CD4-positive, alpha-beta T cell (primary cell): ENCODE measurements around the gene SHH. TPM values are rescaled to one million over a fixed set of nuclear protein-coding genes. Genes with fewer than 3 reads are reported as not detected.

Experiments used
- ATAC-seq: fragments of 200-7000 bp; cut with Tn5 transposase; one replicate; pipeline ENCODE4 v1.10.0; 2022; ENCODE audit warnings: mild to moderate bottlenecking; ENCODE audit not compliant: poor library complexity
- CTCF ChIA-PET: fragments of 350-600 bp; sonication (Branson Sonifier 250); formaldehyde crosslinking; loops from one replicate; lab custom pipeline; 2021; ENCODE audit warnings: antibody characterized with exemption, inconsistent platforms; lab: Charles Lee
- POLR2A ChIA-PET: fragments of 350-600 bp; sonication (Branson Sonifier 250); formaldehyde crosslinking; loops from one replicate; lab custom pipeline; 2021; ENCODE audit warnings: antibody characterized with exemption, inconsistent platforms; lab: Charles Lee
- DNase-seq, 14 experiments: peaks; one replicate each; pipeline ENCODE4 v3.0.0-alpha.2; 2013 to 2020; ENCODE audit warnings: mixed read lengths in 2 of 14
- H3K27ac ChIP-seq, 2 donors: one replicate each; pipeline versions ENCODE4 v1.5.1 to v1.7.0; 2013; ENCODE audit warnings: low read length in 2 of 2, low read depth in 1 of 2, mild to moderate bottlenecking in 1 of 2
- H3K27me3 ChIP-seq, 2 experiments: 1 replicate in 1 of 2; 2 replicates in 1 of 2; pipeline versions ENCODE4 v1.6.1 to v1.7.0; 2013; ENCODE audit warnings: low read length in 2 of 2, control low read depth in 1 of 2, mild to moderate bottlenecking in 1 of 2, moderate library complexity in 1 of 2; ENCODE audit not compliant: insufficient read depth in 2 of 2, control insufficient read depth in 1 of 2
- H3K36me3 ChIP-seq: one replicate; pipeline ENCODE4 v1.6.1; 2013; ENCODE audit warnings: low read length, control low read depth; ENCODE audit not compliant: insufficient read depth
- H3K4me1 ChIP-seq: one replicate; pipeline ENCODE4 v1.6.1; 2013; ENCODE audit warnings: low read length, control low read depth; ENCODE audit not compliant: insufficient read depth
- H3K4me3 ChIP-seq: one replicate; pipeline ENCODE4 v1.5.1; 2013; ENCODE audit warnings: mild to moderate bottlenecking, low read length, moderate library complexity
- H3K9me3 ChIP-seq, 2 experiments: 1 replicate in 1 of 2; 2 replicates in 1 of 2; pipeline versions ENCODE4 v1.6.1 to v1.7.0; 2013; ENCODE audit warnings: low read length in 2 of 2, mild to moderate bottlenecking in 2 of 2, control low read depth in 1 of 2, moderate library complexity in 1 of 2; ENCODE audit not compliant: control insufficient read depth in 1 of 2, insufficient read depth in 1 of 2
- H3K27ac Mint-ChIP-seq: one replicate; pipeline ENCODE4 v1.8.0; 2020; ENCODE audit warnings: mixed read lengths
- H3K27me3 Mint-ChIP-seq: one replicate; pipeline ENCODE4 v1.8.0; 2021; ENCODE audit warnings: mixed read lengths
- H3K36me3 Mint-ChIP-seq: one replicate; pipeline ENCODE4 v1.8.0; 2021; ENCODE audit warnings: low read depth, mixed read lengths
- H3K4me1 Mint-ChIP-seq: one replicate; pipeline ENCODE4 v1.8.0; 2021; ENCODE audit warnings: low read depth, mixed read lengths
- H3K4me3 Mint-ChIP-seq: one replicate; pipeline ENCODE4 v1.8.0; 2020; ENCODE audit warnings: mild to moderate bottlenecking, mixed read lengths
- H3K9me3 Mint-ChIP-seq: one replicate; pipeline ENCODE4 v1.8.0; 2020; ENCODE audit warnings: mixed read lengths
- intact Hi-C, 2 experiments: fragments of 100-400 bp; cut with DNase I in 1 of 2; cut with micrococcal nuclease in 1 of 2; formaldehyde crosslinking; loops; one replicate each; pipeline versions ENCODE4 v1.15.1 to v1.9.0; 2023 to 2025; cut with DNase I, micrococcal nuclease
- polyA plus RNA-seq, 2 donors: library from polyadenylated mRNA; unstranded; fragments of 120-200 nt; gene quantifications; one replicate each; pipeline ENCODE4 v1.2.1, GENCODE V29; 2013
- total RNA-seq, 174 experiments: library from RNA in 2 of 174; stranded (reverse) in 2 of 174; gene quantifications; one replicate each; pipeline ENCODE4 v1.2.3 and lab custom pipeline; 2021 to 2026
- TF ChIP-seq, protein P1 (sequence below): fragments of 200-600 bp; IDR thresholded peaks from one replicate; pipeline ENCODE4 v1.8.0; 2022; ENCODE audit warnings: antibody characterized with exemption, mild to moderate bottlenecking

The SHH gene
- not detected for total RNA-seq
- not detected for polyA plus RNA-seq (2013, experiment 1 of 2)
- polyA plus RNA-seq (2013, experiment 2 of 2): 0.08 TPM
- 0 to 0.18 (median 0) reads per million in 172 experiments for total RNA-seq (lab: John Stamatoyannopoulos, UW)

DNA sequence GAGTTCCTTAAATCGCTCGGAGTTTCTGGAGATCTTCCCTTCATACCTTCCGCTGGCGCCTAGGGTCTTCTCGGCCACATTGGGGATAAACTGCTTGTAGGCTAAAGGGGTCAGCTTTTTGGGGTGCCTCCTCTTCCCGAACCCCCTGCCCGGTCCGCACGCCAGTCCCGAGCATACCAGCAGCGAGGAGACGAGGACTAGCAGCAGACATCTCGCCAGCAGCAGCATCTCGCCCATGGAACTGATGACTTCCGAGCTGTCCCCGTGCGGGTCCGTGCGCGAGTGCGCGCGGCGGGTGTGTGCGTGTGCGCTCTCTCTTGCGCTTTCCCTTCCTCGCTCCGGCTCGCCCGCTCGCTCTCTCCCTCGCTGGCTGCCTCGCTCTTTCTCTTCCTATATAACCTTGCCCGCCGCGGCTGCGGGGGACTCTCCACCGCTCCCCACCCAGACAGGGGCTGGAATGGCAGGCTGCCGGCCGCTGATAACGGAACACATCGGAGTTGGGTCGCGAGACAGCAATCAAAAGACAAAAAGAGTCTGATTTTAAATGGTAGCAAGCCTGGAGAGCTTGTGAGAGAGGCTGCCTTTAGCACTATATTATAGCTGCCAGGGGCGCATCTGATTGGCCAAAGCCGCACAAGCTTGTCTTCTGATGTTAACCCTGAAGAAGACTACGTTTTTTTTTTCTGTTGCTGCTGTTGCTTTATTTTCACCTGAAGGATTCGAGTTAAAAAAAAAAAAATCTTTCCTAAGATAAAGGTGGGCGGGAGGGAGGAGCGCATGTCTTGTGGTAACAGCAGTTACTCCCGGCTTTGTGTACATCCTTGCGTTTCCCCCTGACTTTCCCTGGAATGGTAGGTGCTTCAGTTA, at the start of gene SHH:
Gene SHH (minus strand): TSS at position 569 of the 867 bp plus-strand sequence. CDS start 341 bp downstream, at position 228.
- H3K36me3 Mint-ChIP-seq: no peaks in the 10 kb centered on the region
- no peaks in the 10 kb centered on the region for H3K36me3 ChIP-seq
- intact Hi-C loops: no loop called here
- H3K9me3 ChIP-seq: peaks cover 0 to 17% of the 10 kb centered on the region in 2 experiments
- H3K9me3 Mint-ChIP-seq: no peaks in the 10 kb centered on the region
- peak within 1 kb of the TSS; percentile 44 for H3K4me3 Mint-ChIP-seq
- H3K4me3 ChIP-seq: no peak within 1 kb of the TSS
- no peak within 1 kb of the TSS for H3K27ac Mint-ChIP-seq
- TF ChIP-seq, protein P1, sequence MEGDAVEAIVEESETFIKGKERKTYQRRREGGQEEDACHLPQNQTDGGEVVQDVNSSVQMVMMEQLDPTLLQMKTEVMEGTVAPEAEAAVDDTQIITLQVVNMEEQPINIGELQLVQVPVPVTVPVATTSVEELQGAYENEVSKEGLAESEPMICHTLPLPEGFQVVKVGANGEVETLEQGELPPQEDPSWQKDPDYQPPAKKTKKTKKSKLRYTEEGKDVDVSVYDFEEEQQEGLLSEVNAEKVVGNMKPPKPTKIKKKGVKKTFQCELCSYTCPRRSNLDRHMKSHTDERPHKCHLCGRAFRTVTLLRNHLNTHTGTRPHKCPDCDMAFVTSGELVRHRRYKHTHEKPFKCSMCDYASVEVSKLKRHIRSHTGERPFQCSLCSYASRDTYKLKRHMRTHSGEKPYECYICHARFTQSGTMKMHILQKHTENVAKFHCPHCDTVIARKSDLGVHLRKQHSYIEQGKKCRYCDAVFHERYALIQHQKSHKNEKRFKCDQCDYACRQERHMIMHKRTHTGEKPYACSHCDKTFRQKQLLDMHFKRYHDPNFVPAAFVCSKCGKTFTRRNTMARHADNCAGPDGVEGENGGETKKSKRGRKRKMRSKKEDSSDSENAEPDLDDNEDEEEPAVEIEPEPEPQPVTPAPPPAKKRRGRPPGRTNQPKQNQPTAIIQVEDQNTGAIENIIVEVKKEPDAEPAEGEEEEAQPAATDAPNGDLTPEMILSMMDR: no peak
- peaks cover 60 to 74% of the 10 kb centered on the region in 2 experiments for H3K27me3 ChIP-seq
- DNase-seq: no peak
- H3K4me1 ChIP-seq: peaks cover 16% of the 10 kb centered on the region
- ChIA-PET CTCF (no interaction called here), POLR2A (no interaction called here)
- H3K4me1 Mint-ChIP-seq: peaks cover 14% of the 10 kb centered on the region
- no peak within 1 kb of the TSS for H3K27ac ChIP-seq
- no peak for ATAC-seq
- peaks cover 67% of the 10 kb centered on the region for H3K27me3 Mint-ChIP-seq

DNA sequence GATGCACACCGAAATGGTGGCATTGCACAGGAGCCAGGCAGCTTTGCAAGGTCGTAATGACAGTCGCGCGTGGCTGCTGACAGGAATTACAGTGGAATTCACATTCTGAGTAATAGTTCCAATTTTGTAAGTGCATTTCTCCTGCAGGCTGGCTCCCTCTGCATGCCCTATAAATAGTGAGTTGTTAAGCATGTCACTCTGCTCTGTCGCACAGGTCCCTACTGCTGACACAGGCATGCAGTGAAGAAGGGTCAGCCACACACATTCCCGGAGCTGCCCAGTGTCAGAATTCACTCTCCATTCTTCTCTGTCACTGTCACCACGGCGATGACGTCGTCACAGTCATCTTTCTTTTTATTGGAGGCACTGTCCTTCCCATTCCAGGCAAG, 49.2 kb upstream of the SHH start:
- intact Hi-C loops: no loop called here
- Histone ChIP-seq H3K4me1 (no peaks in the 10 kb centered on the region), H3K27me3 (peaks cover 0 to 8% of the 10 kb centered on the region in 2 experiments), H3K4me3 (no peak overlapping the region), H3K36me3 (no peaks in the 10 kb centered on the region), H3K9me3 (no peaks in the 10 kb centered on the region), H3K27ac (no peak overlapping the region)
- Mint-ChIP-seq H3K36me3 (no peaks in the 10 kb centered on the region), H3K27ac (no peak overlapping the region), H3K4me1 (no peaks in the 10 kb centered on the region), H3K9me3 (no peaks in the 10 kb centered on the region), H3K4me3 (no peak overlapping the region), H3K27me3 (peaks cover 8% of the 10 kb centered on the region)
- DNase-seq (no peak), ATAC-seq (no peak)
- ChIA-PET POLR2A (no interaction called here), CTCF (no interaction called here)
- TF ChIP-seq, protein P1: no peak

- ChIA-PET CTCF (no interaction called here), POLR2A (no interaction called here)
- Histone ChIP-seq H3K36me3 (no peaks in the 10 kb centered on the region), H3K9me3 (no peaks in the 10 kb centered on the region), H3K4me1 (no peaks in the 10 kb centered on the region), H3K27me3 (peaks cover 0 to 5% of the 10 kb centered on the region in 2 experiments), H3K4me3 (no peak overlapping the region), H3K27ac (no peak overlapping the region)
- no peak overlapping the region for H3K27ac Mint-ChIP-seq
- ATAC-seq: no peak
- H3K4me1 Mint-ChIP-seq: no peaks in the 10 kb centered on the region
- no peak overlapping the region for H3K4me3 Mint-ChIP-seq
- no peak for DNase-seq
- H3K36me3 Mint-ChIP-seq: no peaks in the 10 kb centered on the region
- peaks cover 8% of the 10 kb centered on the region for H3K27me3 Mint-ChIP-seq
- TF ChIP-seq, protein P1: no peak
- intact Hi-C loops: no loop called here
- no peaks in the 10 kb centered on the region for H3K9me3 Mint-ChIP-seq
Observed at GRCh38 chr7:155860840-155861479, 48.7 kb upstream of the SHH start.
